HG03571 (cell line): ENCODE results near the gene PCGF3.
"Not testable (repeated sequence)": the region's sequence is repeated elsewhere in the genome, so short reads cannot be mapped to it uniquely, and the experiment has no call there.

Source experiments
- ATAC-seq: cut with Tn5 transposase; IDR thresholded peaks from one replicate; pipeline ENCODE4 v1.9.1; 2021; ENCODE audit not compliant: unreplicated experiment

PCGF3 gene

DNA sequence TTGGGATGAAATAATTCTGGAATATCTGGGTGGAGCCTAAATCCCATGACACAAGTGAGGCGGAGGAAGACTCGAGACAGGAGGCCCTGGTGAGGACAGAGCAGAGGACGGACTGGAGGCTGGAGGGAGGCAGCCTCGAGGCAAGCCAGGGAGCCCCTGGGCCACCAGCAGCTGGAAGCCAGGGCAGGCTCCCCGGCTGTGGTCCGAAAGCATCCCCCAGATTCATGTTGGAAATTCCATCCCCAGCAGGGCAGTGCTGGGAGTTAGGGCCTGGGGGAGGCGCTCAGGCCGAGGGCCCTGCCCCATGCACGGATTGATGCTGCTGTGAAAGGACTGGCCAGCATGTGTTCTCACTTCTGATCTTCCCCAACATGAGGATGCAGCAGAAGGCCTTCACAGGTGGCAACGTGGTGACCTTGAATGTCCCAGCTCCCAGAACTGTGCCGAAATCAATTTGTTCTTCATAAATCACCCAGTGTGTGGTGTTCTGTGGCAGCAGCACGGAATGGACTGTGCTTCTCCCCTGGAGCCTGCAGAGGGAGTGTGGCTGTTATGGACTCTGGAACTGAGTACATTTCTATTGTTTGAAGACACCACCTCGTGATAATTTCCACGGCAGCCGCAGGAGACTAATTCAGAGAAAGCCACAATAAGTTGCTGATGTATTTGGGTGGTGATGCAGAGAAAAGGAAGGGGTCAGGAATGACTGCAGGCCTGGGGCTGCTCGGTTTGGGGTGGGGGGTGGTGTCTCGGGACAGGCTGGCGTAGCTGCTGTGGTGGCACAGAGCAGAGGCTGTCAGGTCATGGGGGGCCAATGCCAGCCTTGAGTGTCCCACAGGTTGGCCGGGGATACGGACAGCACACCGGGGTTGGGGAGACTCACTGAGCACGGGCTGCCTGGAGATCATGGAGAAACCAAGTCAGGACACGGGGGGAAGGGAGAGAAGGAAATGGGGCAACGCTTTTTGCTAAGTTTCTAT is 56.9 kb downstream of the PCGF3 start:
- ATAC-seq = no peak

DNA sequence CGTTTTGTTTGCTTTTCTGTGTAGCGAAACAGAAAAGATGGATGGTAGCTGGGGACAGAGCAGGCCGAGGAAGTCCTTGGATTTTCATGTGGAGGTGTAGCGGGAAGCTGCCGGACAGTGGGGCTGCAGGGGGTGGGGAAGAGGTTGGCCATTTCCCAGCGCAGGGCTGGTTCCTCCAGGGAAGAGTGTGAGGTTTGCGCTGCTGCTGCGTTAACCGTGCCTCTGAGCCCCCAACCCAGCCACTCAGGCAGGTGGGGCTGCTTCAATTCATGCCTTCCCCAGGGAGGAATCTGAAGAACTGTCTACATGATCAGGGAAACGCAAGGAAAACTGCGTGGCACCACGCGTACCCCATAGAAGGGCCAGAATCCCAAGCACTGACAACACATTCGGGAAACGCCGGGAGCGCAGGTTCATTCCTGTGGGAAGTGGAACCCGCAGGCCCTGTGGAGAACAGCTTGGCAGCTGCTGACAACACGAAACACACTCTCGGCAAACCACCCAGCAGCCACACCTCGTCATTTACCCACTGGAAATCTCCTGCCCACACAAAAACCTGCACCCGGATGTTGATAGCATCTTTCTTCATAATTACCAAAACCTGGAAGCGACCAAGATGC is 57.7 kb downstream of the PCGF3 start:
- no peak for ATAC-seq

DNA sequence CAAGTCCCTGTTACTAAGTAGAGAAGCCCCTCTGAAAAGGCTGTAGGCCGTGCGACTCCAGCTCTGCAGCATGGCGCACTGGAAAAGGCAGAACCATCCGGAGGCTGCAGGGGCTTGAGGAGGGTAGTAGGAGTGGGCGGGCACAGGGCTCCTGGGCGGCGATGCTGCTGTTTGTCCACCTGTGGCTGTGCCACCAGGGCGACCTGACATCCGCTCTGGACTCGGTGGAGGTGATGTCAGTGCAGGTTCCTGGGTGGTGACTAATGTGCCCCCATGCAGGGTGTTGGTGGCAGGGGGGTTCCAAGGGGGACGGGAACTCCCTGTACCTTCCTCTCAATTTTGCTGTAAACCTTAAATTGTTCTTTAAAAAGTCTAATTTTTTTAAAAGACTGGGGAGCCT is 58.3 kb downstream of the PCGF3 start:
- no peak for ATAC-seq

DNA sequence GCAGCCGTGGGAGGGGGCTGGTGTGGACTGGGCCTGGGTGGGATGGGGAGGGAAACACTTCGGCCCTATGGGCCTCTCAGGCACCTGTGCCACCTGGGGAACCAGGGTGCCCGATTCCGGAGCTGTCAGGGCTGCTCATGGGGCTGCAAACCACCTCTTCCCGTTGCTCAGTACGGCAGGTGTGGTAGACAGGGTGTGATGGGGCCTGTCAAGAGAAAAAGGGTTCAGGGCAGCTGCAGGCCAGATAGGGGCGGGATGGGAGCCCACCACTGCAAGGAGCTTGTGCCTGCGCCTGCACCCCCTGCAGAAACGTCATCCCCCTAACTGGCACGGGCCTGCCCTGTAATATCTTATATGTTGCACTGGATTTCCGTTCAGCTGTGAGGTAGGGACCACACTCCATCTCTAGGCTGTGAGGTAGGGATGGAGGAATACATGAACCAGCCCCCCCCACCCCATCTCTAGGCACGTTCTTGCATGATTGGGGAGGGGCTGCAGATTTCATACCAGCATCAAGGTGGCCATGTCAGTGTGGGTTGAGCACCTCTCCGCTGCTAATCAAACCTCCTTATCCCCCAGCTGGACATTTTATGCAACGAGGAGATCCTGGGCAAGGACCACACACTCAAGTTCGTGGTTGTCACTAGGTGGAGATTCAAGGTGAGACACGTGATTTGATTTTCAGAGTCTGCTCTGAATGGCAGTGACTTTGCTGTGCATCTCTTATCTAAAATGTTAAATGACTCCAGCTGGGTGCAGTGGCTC is 59.0 kb downstream of the PCGF3 start:
- ATAC-seq = no peak

DNA sequence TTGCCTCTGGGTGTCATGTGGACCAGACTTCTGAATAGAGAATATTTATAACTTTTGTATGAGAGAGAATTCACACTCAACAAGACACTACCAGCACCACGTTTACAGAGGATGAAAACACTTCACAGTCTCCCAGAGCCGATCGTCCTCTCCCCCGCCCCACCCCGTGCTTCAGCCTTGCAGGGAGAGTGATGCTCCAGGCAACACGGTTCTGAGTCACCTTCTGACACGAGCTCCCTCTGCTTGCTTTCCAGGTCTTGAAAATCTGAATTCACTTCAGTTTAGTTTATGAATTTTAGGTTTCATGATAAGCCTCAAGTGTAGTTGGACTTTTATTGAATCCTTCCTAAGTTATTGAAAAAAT is 60.5 kb downstream of the PCGF3 start:
- ATAC-seq = no peak

DNA sequence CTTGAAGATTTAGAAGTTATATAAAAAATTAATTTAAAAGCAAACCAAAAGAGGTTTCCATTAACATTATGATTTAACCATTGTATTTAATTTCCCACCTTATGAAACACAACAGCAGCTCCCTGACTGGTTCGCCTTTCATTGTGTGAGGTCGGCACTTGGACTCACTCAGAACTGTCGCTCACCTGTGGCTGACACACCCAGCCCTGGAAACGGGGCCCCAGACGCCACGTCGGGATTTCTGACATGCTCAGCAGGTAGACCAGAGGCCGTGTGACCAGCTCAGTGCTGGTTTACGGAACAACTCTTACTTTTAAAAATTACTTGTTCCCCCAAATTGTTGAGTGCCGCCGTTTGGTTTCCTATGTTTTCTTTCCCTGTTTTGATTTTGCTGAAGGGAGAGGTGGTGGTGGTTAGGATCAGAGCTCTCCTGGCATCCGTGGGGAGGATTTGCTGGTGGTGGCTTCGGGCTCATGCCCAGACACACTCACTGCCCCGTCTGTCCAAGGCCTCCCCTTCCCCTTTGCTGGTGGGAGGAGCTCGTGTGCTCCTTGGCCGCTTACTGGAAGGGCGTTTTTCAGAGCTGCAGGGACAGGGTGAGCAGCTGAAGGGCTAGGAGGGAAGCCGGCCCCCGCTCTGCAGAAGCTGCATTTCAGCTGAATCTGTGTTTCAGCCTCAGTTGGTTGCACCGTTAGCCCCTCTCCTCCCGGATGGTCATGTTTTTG is 61.1 kb downstream of the PCGF3 start:
- ATAC-seq = no peak

DNA sequence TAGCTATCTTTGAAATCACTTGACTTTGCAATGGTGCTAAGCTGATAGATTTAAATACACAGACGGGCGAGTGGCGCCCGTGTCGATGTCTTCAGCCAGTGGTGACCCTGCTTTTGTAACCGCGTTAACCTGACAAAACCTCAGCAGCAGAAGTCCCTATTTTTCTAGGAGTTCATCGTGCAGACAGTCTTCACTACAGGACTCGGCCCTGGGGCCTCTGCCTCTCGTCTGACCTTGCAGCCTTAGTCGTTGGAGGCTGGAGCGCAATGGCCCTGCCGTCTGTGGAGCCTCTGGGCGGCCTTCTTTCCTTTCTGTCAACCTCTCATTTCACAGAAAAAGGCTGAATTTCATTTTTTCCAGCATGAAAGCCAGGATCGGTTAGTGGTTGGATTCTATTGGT is 62.4 kb downstream of the PCGF3 start:
- no peak for ATAC-seq

DNA sequence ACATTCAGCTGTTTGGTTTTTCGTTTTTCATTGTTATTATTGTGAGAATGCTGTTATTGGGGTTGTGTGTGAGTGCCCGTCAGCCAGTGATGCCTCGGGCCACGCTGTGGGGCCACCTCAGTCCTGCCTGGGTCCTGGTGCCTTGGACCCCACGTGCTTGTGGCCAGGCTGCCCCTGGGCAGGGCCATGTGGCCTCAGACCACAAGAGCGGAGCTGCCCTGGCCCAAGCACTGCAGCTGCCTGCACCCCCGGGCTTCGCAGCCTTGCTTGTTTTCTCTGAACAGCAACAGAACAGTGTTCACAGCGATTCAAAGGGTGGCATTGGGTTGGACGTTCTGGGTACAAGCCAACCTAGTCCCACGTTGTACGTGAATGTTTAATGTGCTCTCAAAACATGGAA is 63.4 kb downstream of the PCGF3 start:
- no peak for ATAC-seq

DNA sequence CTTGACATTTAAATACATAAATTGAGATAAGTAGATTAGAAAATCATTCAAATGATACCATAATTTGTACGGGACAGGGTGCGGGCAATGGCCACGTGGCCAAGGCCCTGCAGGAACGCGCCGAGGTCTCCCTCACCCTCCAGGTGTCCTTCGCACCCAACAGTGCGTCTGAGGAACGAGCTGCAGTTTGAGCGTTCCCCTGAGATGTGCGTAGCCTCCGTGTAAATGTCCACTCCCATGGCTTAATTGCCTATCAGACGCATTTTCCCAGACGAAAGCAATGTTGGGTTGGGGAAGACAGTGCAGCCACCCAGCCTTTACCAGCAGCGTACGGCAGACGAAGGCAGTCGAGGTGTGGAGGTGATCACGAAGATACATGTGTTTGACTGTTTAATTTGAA is 63.9 kb downstream of the PCGF3 start:
- ATAC-seq = no peak

DNA sequence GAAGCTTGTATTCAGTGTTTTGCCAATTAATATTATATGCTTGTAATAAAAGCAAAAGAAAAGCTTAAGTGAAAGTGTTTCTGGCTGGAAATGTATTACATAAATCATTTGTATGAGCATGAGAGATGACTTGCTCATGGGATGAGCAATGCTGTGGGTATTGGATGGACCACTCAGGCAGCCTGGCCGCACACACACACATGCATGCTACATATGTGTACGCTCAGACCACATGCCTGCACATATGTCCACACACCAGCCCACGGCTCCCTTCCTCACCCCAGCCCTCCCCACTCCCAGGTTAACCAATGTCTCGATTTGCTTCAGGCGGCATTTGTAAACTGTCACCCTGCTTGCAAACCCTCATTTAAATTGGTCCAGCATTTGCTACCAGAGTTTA is 64.4 kb downstream of the PCGF3 start:
- ATAC-seq = no peak

DNA sequence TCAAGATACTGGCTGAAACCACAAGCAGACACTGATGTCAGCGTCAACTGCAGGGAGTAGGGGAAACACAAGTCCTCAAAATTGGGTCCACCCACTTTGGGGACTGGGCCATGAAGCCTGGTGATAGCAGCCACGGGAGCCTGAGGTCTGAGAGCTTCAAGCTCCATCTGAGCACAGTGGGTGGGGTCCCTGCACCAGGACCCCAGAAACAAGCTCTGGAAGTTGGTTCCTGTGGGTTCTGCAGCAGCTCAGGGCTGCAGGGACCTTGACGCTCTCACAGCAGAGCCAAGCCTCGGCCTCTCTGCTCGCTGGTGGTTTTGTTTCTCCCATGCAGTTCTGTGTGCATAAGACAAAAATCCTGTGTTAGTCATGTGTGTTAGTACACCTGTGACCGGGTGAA is 65.8 kb downstream of the PCGF3 start:
- no peak for ATAC-seq

DNA sequence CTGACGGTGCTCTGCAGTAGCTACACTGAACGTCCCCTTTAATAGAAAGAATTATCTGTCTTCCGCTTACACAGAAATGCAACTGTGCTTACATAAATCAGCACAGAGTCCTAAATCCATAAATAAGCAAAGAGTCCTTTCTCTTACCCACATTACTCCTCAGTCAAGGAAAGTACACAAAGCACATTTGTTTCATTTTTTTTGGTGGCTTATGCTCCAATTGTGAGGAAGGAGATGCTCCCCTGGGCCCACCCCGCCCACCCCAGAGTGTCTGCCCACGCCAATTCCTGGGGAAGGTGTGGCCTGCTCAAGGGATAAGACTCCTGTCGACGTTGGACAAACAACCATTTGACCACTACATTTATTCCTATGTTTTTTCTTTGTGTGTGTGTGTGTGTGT is 66.5 kb downstream of the PCGF3 start:
- no peak for ATAC-seq

DNA sequence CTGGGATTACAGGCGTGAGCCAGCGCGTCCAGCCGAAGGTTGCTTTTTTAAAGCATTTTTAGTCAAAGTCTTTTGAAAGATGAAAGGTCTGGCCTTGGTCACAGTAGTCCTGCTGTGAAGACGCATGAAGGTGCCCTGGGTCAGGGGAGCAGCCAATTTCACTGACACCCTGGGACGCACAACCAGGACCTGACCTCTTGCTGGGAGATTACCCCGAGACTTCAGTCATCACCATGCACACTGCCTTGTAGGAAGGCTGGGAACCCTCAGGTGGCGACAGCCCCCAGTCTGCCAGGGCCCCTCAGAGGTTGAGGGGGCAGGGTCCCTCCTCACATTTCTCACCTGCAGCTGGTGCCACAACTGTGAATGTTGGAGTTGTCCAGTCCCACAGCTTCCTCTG is 67.1 kb downstream of the PCGF3 start:
- no peak for ATAC-seq

DNA sequence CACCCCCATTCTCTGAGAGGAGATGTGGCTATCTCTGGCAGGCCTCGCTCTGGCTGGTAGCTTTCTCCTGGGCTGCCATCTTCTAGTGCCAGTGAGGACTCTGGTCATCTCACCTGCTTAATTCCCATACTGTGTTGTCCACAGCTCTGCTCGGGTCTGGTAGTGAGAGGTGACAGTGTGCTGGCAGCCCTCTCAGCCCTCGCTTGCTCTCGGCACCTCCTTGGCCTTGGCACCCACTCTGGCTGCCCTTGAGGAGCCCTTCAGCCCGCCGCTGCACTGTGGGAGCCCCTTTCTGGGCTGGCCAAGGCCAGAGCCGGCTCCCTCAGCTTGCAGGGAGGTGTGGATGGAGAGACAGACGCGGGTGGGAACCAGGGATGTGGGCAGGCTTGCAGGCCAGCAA is 67.6 kb downstream of the PCGF3 start:
- ATAC-seq = no peak

DNA sequence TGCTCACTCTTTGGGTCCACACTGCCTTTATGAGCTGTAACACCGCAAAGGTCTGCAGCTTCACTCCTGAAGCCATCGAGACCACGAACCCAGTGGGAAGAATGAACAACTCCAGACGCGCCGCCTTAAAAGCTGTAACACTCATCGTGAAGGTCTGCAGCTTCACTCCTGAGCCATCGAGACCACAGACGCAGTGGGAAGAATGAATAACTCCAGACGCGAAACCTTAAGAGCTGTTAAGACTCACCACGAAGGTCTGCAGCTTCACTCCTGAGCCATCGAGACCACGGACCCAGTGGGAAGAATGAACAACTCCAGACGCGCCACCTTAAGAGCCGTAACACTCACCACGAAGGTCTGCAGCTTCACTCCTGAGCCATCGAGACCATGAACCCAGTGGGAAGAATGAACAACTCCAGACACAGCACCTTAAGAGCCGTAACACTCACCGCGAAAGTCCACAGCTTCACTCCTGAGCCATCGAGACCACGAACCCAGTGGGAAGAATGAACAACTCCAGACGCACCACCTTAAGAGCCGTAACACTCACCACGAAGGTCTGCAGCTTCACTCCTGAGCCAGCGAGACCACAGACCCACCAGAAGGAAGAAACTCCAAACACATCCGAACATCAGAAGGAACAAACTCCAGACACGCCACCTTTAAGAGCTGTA is 68.9 kb downstream of the PCGF3 start:
- ATAC-seq = not testable (repeated sequence)

DNA sequence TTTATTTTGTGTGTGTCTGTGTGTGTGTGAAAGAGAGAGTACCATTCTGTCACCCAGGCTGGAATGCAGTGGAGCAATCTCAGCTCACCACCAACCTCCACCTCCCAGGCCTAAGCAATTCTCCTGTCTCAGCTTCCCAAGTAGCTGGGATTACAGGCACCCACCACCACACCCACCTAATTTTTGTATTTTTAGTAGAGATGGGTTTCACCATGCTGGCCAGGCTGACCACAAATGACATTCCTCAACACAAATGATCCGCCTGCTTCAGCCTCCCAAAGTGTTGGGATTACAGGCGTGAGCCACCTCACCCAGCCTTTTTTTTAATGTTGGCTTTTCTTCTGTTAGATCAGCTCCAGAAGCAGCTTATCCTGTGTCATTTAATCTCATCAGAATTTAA is 69.9 kb downstream of the PCGF3 start:
- not testable (repeated sequence) for ATAC-seq

DNA sequence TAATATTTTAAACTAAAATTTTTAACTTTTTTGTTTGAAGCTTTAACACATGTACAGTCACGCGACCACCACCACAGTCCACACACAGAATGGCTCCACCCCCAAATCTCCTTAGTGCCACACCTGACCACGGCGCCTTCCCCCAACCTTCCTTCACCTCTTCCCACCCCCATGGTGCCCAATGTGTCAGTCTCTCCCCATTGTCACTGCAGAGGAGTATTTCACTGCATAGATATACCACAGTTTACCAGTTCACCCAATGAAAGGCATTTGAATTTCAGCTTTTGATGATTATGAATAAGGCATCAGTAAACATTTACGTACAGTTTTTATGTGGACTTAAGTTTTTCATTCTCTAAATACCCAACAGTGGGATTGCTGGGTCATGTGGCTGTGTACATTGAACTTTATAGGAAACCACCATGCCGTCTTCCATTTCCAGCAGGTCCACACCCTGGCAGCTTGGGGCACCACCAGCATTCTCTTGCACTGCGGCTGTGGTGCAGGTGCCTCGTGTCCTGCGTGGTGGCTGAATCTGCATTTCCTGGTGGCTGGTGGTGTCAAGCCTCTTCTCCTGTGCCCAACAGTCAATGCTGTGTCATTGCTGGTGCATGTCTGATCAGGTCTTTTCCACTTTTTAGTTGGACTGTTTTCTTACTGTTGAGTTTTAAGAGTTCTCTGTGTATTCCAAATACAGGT is 71.3 kb downstream of the PCGF3 start:
- no peak for ATAC-seq

DNA sequence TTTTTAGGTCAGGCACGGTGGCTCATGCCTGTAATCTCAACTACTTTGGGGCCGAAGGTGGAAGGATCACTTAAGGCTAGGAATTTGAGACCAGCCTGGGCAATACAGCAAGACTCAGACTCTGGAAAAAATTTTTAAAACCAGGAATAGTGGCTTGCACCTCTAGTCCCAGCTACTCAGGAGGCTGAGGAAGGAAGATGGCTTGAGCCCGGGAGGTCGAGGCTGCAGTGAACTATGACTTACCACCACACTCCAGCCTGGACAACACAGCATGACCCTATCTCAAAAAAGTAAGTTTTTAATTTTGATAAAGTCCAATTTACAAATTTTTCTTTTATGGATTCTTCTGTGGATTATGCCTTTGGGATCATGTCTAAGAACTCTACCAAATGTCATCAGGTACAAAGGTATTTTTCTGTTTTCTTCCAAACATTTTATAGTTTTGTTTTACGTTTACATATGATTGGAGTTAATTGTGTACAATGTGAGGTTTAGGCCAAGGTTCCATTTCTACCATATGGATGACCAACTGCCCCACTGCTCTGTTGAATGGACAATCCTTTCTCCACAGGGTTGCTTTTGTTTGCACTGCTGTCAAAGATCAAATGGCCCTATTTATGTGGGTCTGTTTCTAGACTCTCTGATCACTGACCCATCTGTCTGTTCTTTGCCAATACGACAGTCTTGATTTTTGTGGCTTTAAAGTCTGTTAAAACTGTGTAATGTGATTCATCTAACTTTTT is 72.1 kb downstream of the PCGF3 start:
- ATAC-seq = no peak

DNA sequence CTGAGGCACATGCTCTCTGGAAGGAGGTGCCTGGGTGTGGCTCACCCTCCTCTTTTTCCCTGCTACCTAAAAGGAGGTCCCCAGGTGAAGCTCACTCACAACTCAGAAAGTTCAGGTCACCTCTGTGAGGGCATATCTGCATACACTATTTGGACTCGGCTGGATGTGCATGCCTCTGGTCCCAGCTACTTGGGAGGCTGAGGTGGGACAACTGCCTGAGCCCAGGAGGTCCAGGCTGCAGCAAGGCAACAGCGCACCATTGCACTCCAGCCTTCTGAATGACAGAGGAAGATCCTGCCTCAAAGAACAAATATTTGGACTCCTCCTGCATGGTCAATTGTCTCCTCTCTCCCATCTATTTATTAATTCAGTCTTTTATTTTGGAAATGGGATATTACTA is 73.9 kb downstream of the PCGF3 start:
- ATAC-seq = no peak
